Measurements from ENCODE around the gene AGBL2. TPM values are rescaled to one million over a fixed set of nuclear protein-coding genes. Genes with fewer than 3 reads are reported as not detected.

The AGBL2 gene
- total and polyA plus RNA-seq, 4 donors = 0.36 to 3.6 (median 2.4) TPM

DNA sequence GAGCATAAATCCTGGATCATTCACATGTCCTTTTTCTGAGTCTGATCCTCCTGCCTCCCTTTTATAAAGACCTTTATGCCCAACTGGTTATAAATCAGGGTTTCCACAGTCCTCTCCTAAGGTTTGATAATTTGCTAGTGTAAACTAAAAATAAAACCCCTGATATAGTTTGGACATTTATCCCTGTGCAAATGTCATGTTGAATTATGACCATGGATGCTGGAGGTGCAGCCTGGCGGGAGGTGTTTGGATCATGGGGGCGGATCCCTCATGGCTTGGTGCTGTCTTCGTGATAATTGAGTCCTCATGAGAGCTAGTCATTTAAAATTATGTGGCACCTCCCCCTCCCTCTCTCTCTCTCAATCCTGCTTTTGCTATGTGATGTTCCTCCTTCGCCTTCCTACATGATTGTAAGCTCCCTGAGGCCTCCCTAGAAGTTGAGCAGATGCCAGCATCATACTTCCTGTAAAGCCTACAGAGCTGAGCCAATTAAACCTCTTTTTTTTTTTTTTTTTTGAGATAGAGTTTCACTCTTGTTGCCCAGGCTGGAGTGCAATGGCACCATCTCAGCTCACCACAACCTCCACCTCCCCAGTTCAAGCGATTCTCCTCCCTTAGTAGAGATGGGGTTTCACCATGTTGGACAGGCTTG, 63.2 kb downstream of the AGBL2 start:
- no peak for DNase-seq (ENCODE audit: low spot score)
- TF ChIP-seq EGR1 (IDR thresholded peaks at IDR 0.05; ENCODE audit: low read depth in 2 of 2) (no peak), RAD21 (IDR thresholded peaks at IDR 0.05) (no peak), RXRA (IDR thresholded peaks at IDR 0.05) (no peak), HNF4G (IDR thresholded peaks at IDR 0.05) (no peak), NR2F2 (IDR thresholded peaks at IDR 0.05) (no peak), FOXA1 (IDR thresholded peaks at IDR 0.05) (no peak), TAF1 (conservative IDR thresholded peaks at IDR 0.05) (no peak), GABPA (IDR thresholded peaks at IDR 0.05 in 1 of 2, conservative IDR thresholded peaks at IDR 0.05 in 1 of 2) (no peak), FOXA2 (IDR thresholded peaks at IDR 0.05) (no peak), YY1 (IDR thresholded peaks at IDR 0.05) (no peak)
- TF ChIP-seq, protein P1, sequence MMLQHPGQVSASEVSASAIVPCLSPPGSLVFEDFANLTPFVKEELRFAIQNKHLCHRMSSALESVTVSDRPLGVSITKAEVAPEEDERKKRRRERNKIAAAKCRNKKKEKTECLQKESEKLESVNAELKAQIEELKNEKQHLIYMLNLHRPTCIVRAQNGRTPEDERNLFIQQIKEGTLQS (IDR thresholded peaks at IDR 0.05) = no peak
- TF ChIP-seq, protein P2, sequence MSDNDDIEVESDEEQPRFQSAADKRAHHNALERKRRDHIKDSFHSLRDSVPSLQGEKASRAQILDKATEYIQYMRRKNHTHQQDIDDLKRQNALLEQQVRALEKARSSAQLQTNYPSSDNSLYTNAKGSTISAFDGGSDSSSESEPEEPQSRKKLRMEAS (IDR thresholded peaks at IDR 0.05) = no peak
- TF ChIP-seq, protein P3, sequence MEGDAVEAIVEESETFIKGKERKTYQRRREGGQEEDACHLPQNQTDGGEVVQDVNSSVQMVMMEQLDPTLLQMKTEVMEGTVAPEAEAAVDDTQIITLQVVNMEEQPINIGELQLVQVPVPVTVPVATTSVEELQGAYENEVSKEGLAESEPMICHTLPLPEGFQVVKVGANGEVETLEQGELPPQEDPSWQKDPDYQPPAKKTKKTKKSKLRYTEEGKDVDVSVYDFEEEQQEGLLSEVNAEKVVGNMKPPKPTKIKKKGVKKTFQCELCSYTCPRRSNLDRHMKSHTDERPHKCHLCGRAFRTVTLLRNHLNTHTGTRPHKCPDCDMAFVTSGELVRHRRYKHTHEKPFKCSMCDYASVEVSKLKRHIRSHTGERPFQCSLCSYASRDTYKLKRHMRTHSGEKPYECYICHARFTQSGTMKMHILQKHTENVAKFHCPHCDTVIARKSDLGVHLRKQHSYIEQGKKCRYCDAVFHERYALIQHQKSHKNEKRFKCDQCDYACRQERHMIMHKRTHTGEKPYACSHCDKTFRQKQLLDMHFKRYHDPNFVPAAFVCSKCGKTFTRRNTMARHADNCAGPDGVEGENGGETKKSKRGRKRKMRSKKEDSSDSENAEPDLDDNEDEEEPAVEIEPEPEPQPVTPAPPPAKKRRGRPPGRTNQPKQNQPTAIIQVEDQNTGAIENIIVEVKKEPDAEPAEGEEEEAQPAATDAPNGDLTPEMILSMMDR (IDR thresholded peaks at IDR 0.05; ENCODE audit: low read depth, low read length, missing input control) = no peak
- Histone ChIP-seq H3K9me3 (ENCODE audit: control insufficient read depth in 4 of 4, low read length in 3 of 4) (peaks cover 0 to 10% (median 0%) of the 10 kb centered on the region in 4 donors), H3K4me3 (ENCODE audit: low read depth in 1 of 3, low read length in 3 of 3) (no peak overlapping the region), H3K36me3 (ENCODE audit: control insufficient read depth in 4 of 4, insufficient read depth in 3 of 4, low read depth in 1 of 4, low read length in 3 of 4) (no peaks in the 10 kb centered on the region), H3K4me1 (ENCODE audit: control insufficient read depth in 4 of 4, insufficient read depth in 4 of 4, low read length in 3 of 4) (no peaks in the 10 kb centered on the region), H3K27ac (ENCODE audit: low read depth in 1 of 2, low read length in 2 of 2) (no peak overlapping the region), H3K9ac (ENCODE audit: low read depth in 1 of 2, low read length in 2 of 2) (no peak overlapping the region), H3K27me3 (ENCODE audit: control insufficient read depth in 4 of 4, insufficient read depth in 4 of 4, low read length in 3 of 4) (no peaks in the 10 kb centered on the region)
- WGBS = 99% methylated on average over 5 of the region's 5 CpGs

DNA sequence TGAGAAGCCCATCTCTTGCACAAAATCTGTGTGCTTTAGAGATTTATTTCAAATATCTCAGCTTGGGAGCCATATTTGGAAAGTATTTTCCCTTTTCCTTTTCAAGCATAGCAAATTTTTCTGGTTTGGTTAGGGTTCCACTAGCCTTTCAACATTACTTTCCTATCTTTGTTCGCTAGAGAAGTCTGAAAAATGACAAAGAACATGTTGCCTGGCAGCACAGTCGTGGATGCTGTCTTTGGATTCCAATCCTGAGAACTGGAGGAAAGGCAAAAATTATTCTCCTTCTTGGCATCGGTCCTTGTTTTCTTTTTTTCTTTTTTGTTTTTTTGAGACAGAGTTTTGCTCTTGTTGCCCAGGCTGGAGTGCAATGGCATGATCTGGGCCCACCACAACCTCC, 65.9 kb downstream of the AGBL2 start:
- 84% methylated on average over 3 of the region's 3 CpGs for whole genome bisulfite sequencing
- Histone ChIP-seq H3K4me3 (ENCODE audit: low read depth in 1 of 3, low read length in 3 of 3) (no peak overlapping the region), H3K27me3 (ENCODE audit: control insufficient read depth in 4 of 4, insufficient read depth in 4 of 4, low read length in 3 of 4) (no peaks in the 10 kb centered on the region), H3K36me3 (ENCODE audit: control insufficient read depth in 4 of 4, insufficient read depth in 3 of 4, low read depth in 1 of 4, low read length in 3 of 4) (no peaks in the 10 kb centered on the region), H3K4me1 (ENCODE audit: control insufficient read depth in 4 of 4, insufficient read depth in 4 of 4, low read length in 3 of 4) (no peaks in the 10 kb centered on the region), H3K9me3 (ENCODE audit: control insufficient read depth in 4 of 4, low read length in 3 of 4) (peaks cover 0 to 10% (median 0%) of the 10 kb centered on the region in 4 donors), H3K9ac (ENCODE audit: low read depth in 1 of 2, low read length in 2 of 2) (no peak overlapping the region), H3K27ac (ENCODE audit: low read depth in 1 of 2, low read length in 2 of 2) (no peak overlapping the region)
- TF ChIP-seq YY1 (IDR thresholded peaks at IDR 0.05) (no peak), EGR1 (IDR thresholded peaks at IDR 0.05; ENCODE audit: low read depth in 2 of 2) (no peak), JUND (IDR thresholded peaks at IDR 0.05) (no peak), SP1 (IDR thresholded peaks at IDR 0.05) (no peak), FOXA1 (IDR thresholded peaks at IDR 0.05) (no peak), GABPA (IDR thresholded peaks at IDR 0.05 in 1 of 2, conservative IDR thresholded peaks at IDR 0.05 in 1 of 2) (no peak), HNF4G (IDR thresholded peaks at IDR 0.05) (no peak), RAD21 (IDR thresholded peaks at IDR 0.05) (no peak), RXRA (IDR thresholded peaks at IDR 0.05) (no peak), TAF1 (conservative IDR thresholded peaks at IDR 0.05) (no peak), HNF4A (conservative IDR thresholded peaks at IDR 0.05) (no peak), NR2F2 (IDR thresholded peaks at IDR 0.05) (no peak)
- TF ChIP-seq, protein P2 (IDR thresholded peaks at IDR 0.05) = no peak
- TF ChIP-seq, protein P4, sequence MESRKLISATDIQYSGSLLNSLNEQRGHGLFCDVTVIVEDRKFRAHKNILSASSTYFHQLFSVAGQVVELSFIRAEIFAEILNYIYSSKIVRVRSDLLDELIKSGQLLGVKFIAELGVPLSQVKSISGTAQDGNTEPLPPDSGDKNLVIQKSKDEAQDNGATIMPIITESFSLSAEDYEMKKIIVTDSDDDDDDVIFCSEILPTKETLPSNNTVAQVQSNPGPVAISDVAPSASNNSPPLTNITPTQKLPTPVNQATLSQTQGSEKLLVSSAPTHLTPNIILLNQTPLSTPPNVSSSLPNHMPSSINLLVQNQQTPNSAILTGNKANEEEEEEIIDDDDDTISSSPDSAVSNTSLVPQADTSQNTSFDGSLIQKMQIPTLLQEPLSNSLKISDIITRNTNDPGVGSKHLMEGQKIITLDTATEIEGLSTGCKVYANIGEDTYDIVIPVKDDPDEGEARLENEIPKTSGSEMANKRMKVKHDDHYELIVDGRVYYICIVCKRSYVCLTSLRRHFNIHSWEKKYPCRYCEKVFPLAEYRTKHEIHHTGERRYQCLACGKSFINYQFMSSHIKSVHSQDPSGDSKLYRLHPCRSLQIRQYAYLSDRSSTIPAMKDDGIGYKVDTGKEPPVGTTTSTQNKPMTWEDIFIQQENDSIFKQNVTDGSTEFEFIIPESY (IDR thresholded peaks at IDR 0.05) = no peak
- TF ChIP-seq, protein P1 (IDR thresholded peaks at IDR 0.05) = no peak
- TF ChIP-seq, protein P3 (IDR thresholded peaks at IDR 0.05; ENCODE audit: low read depth, low read length, missing input control) = no peak
- TF ChIP-seq, protein P5, sequence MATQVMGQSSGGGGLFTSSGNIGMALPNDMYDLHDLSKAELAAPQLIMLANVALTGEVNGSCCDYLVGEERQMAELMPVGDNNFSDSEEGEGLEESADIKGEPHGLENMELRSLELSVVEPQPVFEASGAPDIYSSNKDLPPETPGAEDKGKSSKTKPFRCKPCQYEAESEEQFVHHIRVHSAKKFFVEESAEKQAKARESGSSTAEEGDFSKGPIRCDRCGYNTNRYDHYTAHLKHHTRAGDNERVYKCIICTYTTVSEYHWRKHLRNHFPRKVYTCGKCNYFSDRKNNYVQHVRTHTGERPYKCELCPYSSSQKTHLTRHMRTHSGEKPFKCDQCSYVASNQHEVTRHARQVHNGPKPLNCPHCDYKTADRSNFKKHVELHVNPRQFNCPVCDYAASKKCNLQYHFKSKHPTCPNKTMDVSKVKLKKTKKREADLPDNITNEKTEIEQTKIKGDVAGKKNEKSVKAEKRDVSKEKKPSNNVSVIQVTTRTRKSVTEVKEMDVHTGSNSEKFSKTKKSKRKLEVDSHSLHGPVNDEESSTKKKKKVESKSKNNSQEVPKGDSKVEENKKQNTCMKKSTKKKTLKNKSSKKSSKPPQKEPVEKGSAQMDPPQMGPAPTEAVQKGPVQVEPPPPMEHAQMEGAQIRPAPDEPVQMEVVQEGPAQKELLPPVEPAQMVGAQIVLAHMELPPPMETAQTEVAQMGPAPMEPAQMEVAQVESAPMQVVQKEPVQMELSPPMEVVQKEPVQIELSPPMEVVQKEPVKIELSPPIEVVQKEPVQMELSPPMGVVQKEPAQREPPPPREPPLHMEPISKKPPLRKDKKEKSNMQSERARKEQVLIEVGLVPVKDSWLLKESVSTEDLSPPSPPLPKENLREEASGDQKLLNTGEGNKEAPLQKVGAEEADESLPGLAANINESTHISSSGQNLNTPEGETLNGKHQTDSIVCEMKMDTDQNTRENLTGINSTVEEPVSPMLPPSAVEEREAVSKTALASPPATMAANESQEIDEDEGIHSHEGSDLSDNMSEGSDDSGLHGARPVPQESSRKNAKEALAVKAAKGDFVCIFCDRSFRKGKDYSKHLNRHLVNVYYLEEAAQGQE (IDR thresholded peaks at IDR 0.05) = no peak
- no peak for DNase-seq (ENCODE audit: low spot score)

Measured in liver (tissue), 9 donors.